Central memory CD8-positive, alpha-beta T cell (primary cell): Measurements from ENCODE around the gene RAPSN.

Experiments
- ATAC-seq: fragments of 150-1000 bp; cut with Tn5 transposase; replicated peaks from 2 replicates; pipeline ENCODE4 v1.10.0; 2022; ENCODE audit warnings: mild to moderate bottlenecking, moderate FRiP score, moderate number of reproducible peaks; ENCODE audit not compliant: poor library complexity, severe bottlenecking; ENCODE audit errors: extremely low read depth
- DNase-seq, 2 donors: peaks; one replicate each; pipeline ENCODE4 v3.0.0; 2021; ENCODE audit warnings: low spot score in 2 of 2
- H3K27ac Mint-ChIP-seq: one replicate; pipeline ENCODE4 v1.8.0; 2022; ENCODE audit warnings: low read depth, mild to moderate bottlenecking, moderate library complexity, mixed read lengths
- H3K27me3 Mint-ChIP-seq: one replicate; pipeline ENCODE4 v1.8.0; 2022; ENCODE audit warnings: mixed read lengths
- H3K36me3 Mint-ChIP-seq: one replicate; pipeline ENCODE4 v1.8.0; 2022; ENCODE audit warnings: mild to moderate bottlenecking, moderate library complexity, mixed read lengths; ENCODE audit not compliant: insufficient read depth
- H3K4me1 Mint-ChIP-seq: one replicate; pipeline ENCODE4 v1.8.0; 2022; ENCODE audit warnings: mixed read lengths
- H3K4me3 Mint-ChIP-seq: one replicate; pipeline ENCODE4 v1.8.0; 2022; ENCODE audit warnings: mild to moderate bottlenecking, moderate library complexity, mixed read lengths
- H3K9me3 Mint-ChIP-seq: one replicate; pipeline ENCODE4 v1.8.0; 2022; ENCODE audit warnings: mixed read lengths

The RAPSN gene

DNA sequence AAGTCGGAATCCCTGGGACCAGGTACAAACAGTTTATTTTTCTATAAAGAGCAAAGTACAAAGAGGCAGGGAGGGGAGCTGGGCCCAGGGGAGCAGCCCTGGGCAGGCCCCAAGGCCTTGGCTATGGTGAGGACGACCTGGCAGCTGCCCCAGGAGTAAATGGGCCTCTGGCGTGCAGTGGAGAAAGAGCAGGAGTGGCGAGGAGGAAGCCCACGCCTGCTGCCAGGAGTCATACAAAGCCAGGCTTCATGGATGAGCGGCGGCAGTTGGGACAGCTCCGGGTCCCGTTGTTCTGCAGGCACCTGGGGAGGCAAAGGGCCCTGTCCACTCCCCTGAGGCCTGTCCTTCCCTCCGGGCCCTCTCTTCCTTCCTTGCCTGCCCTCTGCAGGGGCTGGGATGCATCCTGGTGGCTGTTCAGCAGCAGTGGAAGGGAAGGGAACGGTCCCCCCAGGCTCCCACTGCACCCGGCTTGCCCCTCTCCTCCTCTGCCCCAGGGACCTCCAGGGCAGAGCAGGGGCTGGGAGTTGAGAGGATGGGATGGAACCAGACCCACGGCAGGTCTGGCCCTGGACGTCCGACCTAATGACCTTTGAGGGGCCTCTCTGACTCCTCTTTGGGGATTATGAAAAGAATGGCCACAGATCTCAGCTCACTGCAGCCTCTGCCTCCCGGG lies 11.1 kb downstream of the RAPSN start:
- Mint-ChIP-seq H3K4me1 (no peaks in the 10 kb centered on the region), H3K9me3 (no peaks in the 10 kb centered on the region), H3K27me3 (no peaks in the 10 kb centered on the region), H3K36me3 (no peaks in the 10 kb centered on the region), H3K27ac (no peak overlapping the region), H3K4me3 (no peak overlapping the region)
- DNase-seq (no peak), ATAC-seq (no peak)

DNA sequence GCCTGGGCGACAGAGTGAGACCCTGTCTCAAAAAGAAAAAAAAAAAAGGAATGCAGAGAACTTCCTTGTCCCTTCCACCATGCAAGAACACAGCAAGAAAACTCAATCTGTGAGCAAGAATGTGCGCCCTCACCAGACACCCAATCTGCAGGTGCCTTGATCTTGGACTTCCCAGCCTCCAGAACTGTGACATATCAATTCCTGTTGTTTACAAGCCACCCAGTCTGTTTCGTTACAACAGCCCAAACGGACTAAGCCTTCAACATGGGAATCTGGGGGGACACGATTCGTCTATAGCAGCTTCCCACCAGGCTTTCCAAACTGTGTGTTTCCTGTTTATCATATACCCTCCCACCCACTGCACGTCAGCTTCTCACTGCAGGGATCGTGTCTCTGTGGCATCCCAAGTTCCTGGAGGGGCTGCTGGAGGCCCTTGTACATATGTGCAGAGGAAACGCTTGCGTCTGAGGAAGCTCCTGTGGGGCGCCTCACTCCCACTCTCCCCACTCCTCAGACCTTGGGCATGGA lies 11.7 kb downstream of the RAPSN start:
- ATAC-seq (no peak), DNase-seq (no peak)
- Mint-ChIP-seq H3K4me1 (no peaks in the 10 kb centered on the region), H3K27me3 (no peaks in the 10 kb centered on the region), H3K9me3 (no peaks in the 10 kb centered on the region), H3K36me3 (no peaks in the 10 kb centered on the region), H3K4me3 (no peak overlapping the region), H3K27ac (no peak overlapping the region)

DNA sequence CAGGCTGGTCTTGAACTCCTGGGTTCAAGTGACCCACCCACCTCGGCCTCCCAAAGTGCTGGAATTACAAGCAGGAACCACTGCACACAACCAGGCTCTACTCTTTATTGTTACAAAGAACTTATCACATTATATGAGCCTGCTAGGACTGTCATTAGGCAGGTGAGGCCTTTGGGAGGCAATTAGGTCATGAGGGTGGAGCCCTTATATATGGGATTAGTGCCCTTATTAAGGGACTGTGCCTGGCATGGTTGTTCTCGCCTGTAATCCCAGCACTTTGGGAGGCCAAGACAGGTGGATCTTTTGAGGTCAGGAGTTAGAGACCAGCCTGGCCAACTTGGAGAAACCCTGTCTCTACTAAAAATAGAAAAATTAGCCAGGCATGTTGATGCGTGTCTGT lies 12.2 kb downstream of the RAPSN start:
- Mint-ChIP-seq H3K27me3 (no peaks in the 10 kb centered on the region), H3K4me1 (no peaks in the 10 kb centered on the region), H3K36me3 (no peaks in the 10 kb centered on the region), H3K9me3 (no peaks in the 10 kb centered on the region), H3K4me3 (no peak overlapping the region), H3K27ac (no peak overlapping the region)
- no peak for ATAC-seq
- DNase-seq: no peak

GRCh38 chr11:47435687-47436086 lies 13.2 kb downstream of the RAPSN start:
- Mint-ChIP-seq H3K4me1 (no peaks in the 10 kb centered on the region), H3K4me3 (no peak overlapping the region), H3K27ac (no peak overlapping the region), H3K36me3 (peaks cover 2% of the 10 kb centered on the region), H3K9me3 (no peaks in the 10 kb centered on the region), H3K27me3 (no peaks in the 10 kb centered on the region)
- no peak for ATAC-seq
- no peak for DNase-seq

- Mint-ChIP-seq H3K27me3 (no peaks in the 10 kb centered on the region), H3K27ac (no peak overlapping the region), H3K4me1 (no peaks in the 10 kb centered on the region), H3K4me3 (no peak overlapping the region), H3K9me3 (no peaks in the 10 kb centered on the region), H3K36me3 (peaks cover 3% of the 10 kb centered on the region)
- DNase-seq: no peak
- ATAC-seq: no peak
Observed at GRCh38 chr11:47434011-47434786, 14.7 kb downstream of the RAPSN start.

- Mint-ChIP-seq H3K27me3 (no peaks in the 10 kb centered on the region), H3K4me1 (no peaks in the 10 kb centered on the region), H3K27ac (no peak overlapping the region), H3K36me3 (peaks cover 3% of the 10 kb centered on the region), H3K9me3 (no peaks in the 10 kb centered on the region), H3K4me3 (no peak overlapping the region)
- DNase-seq (no peak), ATAC-seq (no peak)
Observed at GRCh38 chr11:47433157-47433556, 15.8 kb downstream of the RAPSN start.

DNA sequence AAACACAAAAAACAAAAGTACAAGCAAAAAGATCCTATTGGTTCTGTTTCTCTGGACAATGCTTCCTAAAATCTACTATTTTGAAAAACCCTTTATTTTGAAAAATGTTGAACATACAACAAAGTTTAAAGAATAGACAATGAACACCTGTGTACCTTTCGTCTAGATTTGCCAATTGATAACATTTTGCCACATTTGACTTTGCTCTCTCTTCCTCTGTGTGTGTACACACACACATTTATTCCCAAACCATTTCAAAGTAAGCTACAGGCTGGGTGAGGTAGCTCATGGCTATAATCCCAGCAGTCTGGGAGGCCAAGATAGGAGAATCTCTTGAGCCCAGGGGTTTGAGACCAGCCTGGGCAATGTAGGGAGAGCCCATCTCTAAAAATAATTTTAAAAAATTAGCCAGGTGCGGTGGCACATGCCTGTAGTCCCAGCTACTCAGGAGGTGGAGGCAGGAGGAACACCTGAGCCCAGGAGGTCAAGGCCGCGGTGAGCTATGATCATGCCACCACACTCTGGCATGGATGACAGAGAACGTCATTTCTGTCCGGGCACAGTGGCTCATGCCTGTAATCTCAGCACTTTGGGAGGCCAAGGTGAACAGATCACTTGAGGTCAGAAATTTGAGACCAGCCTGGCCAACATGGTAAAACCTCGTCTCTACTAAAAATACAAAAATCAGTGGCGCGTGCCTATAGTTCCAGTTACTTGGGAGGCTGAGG lies 17.4 kb downstream of the RAPSN start:
- DNase-seq (no peak), ATAC-seq (no peak)
- no peaks in the 10 kb centered on the region for H3K27me3 Mint-ChIP-seq
- no peak overlapping the region for H3K4me3 Mint-ChIP-seq
- H3K27ac Mint-ChIP-seq: no peak overlapping the region
- H3K4me1 Mint-ChIP-seq: peaks cover 2% of the 10 kb centered on the region
- H3K9me3 Mint-ChIP-seq: no peaks in the 10 kb centered on the region
- H3K36me3 Mint-ChIP-seq: peaks cover 5% of the 10 kb centered on the region

- no peak overlapping the region for H3K27ac Mint-ChIP-seq
- DNase-seq (no peak), ATAC-seq (no peak)
- peaks cover 8% of the 10 kb centered on the region for H3K36me3 Mint-ChIP-seq
- H3K4me3 Mint-ChIP-seq: no peak overlapping the region
- no peaks in the 10 kb centered on the region for H3K9me3 Mint-ChIP-seq
- H3K27me3 Mint-ChIP-seq: no peaks in the 10 kb centered on the region
- H3K4me1 Mint-ChIP-seq: peaks cover 12% of the 10 kb centered on the region
Observed at GRCh38 chr11:47430524-47430923, 18.4 kb downstream of the RAPSN start.

DNA sequence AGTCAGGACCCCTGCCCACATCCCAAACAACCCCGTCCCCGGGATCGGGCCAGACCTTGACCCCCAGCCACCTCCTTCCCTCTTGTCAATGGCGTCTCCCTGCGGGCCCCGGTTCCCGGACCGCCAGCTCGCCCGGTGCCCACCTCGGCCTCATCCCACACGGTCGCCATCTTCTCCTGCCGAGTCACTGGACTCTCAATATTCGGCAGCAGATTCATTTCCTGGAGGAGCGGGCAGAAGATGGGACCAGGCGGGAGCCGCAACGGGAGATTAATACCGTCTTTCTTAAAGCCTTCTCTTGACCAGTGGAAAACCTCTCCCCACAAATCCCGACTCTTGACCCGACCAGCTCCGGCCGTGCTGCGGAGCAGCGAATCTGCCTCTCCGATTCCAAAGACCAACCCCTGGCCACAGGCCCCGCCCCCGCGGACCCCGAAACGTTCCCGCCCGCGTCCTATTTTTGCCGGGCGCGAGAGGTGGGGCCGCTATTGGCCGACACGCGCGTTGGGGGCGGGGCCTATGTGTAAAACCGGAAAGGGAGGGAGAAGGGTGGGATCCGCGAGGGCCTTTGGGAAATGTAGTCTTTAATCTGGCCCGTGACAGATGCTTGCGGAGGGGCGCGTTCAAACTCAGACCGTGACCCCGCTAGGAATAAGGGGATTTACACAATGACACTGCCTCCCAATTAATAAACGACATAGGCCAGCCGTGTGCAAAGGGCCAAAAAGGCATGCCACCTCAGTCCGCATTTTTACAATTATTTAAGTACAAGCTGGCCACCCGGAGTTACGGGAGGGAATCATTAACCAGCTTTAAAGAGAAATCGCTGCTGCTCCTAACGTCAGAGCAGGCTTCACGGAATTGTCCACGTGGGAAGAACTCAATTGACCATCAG lies 22.6 kb downstream of the RAPSN start, which contains the start of gene PSMC3:
TSS of gene PSMC3 (minus strand) at position 378 of the 895 bp plus-strand sequence. CDS start at position 218, 160 bp downstream.
- DNase-seq (peak; percentile 93 to 96), ATAC-seq (peak; percentile 96)
- Mint-ChIP-seq H3K4me1 (peaks cover 22% of the 10 kb centered on the region), H3K36me3 (peaks cover 23% of the 10 kb centered on the region), H3K4me3 (peak within 1 kb of the TSS; percentile 100), H3K9me3 (no peaks in the 10 kb centered on the region), H3K27me3 (no peaks in the 10 kb centered on the region), H3K27ac (peak within 1 kb of the TSS; percentile 99)

DNA sequence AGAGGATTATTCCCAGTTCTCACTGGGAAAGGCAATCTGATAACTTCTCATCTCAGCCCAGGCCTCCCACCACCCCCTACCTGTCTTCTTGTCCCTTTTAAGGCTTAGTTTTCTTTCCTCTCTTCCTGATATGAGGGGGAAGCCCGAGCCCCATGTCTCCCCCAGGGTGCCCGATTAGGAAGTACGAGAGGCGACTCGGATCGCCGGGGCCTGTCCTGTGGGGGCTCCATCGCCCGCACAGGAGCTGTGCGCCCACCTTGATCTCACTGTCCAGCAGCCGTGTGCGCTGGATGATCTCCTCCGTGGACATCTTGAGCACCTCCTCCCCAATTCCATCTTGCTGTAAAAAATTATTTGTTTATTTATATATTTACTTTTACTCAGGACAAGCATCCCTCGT lies 23.3 kb downstream of the RAPSN start:
- peaks cover 22% of the 10 kb centered on the region for H3K4me1 Mint-ChIP-seq
- no peaks in the 10 kb centered on the region for H3K27me3 Mint-ChIP-seq
- ATAC-seq (no peak), DNase-seq (no peak)
- H3K27ac Mint-ChIP-seq: peak overlapping the region; percentile 99
- no peaks in the 10 kb centered on the region for H3K9me3 Mint-ChIP-seq
- H3K4me3 Mint-ChIP-seq: peak overlapping the region; percentile 100
- H3K36me3 Mint-ChIP-seq: peaks cover 25% of the 10 kb centered on the region

DNA sequence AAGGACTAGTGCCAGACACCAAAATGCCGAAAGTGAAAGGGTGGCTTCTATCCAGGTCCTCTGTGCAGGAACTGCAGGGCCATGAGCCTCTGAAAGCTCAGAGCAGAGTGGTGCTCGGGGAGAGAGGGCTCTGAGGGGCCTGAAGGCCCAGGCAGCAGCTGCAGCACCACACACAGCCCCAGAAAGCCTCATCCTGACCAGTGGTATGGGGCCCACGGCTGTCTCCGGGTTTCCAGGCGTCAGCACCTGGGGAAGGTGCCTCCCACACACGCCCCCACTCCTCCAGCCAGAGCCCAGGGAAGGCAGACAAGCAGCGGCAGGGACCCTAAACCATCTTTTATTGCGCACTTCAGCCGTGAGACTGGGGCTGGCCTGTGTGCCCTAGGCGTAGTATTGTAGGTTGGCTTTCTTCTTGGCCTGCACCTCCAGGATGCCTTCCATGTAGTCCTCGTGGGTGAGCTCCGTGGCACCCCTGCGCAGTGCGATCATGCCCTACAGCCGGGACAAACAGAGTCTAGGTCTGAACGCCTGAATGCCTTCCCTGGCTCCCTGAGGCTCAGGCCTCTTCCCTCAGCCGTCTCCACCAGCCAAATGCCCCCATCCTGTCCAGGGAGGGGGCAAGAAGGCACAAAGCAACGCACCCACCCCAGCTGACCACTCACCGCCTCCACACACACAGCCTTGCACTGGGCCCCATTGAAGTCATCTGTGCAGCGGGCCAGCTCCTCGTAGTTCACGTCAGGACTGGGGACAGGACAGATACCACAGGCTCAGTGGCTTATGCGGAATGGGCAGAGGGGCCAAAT lies 30.3 kb downstream of the RAPSN start:
- DNase-seq: no peak
- Mint-ChIP-seq H3K4me3 (no peak overlapping the region), H3K36me3 (peaks cover 43% of the 10 kb centered on the region), H3K4me1 (peaks cover 11% of the 10 kb centered on the region), H3K27me3 (no peaks in the 10 kb centered on the region), H3K27ac (peak overlapping the region; percentile 80), H3K9me3 (no peaks in the 10 kb centered on the region)
- no peak for ATAC-seq
